Placental pericyte (primary cell): Measurements from ENCODE around the gene SMNDC1. TPM values are rescaled to one million over a fixed set of nuclear protein-coding genes. Genes with fewer than 3 reads are reported as not detected.

ENCODE experiments used
- total RNA-seq: library from RNA; depleted of rRNA; stranded (reverse); fragments of >200 nt; gene quantifications from 2 replicates; pipeline ENCODE4 v1.2.3, GENCODE V29; 2012

SMNDC1 gene
- total RNA-seq = 6.8 and 8.7 TPM in 2 replicates

GRCh38 chr10:110304780-110305421, at the start of gene SMNDC1:
TSS of gene SMNDC1 (minus strand) at chr10:110304920. CDS start at chr10:110303587, 1,333 bp downstream.

Other genes starting within 250 kb of the SMNDC1 start
- 4.3 and 12.9 TPM in 2 replicates for gene MXI1, start 97.3 kb downstream of the SMNDC1 start, total RNA-seq
- gene DUSP5, start 193.0 kb upstream of the SMNDC1 start, total RNA-seq = 6.3 and 37.4 TPM in 2 replicates